Psoas muscle (tissue), 8 donors: ENCODE data around the gene ACSF2. TPM values are rescaled to one million over a fixed set of nuclear protein-coding genes. Genes with fewer than 3 reads are reported as not detected.
A peak's percentile ranks its signal among the peaks of the same experiment; 100 is the strongest.

Experiments used
- ATAC-seq, 4 donors: fragments of 200-7000 bp; cut with Tn5 transposase; one replicate each; pipeline ENCODE4 v1.9.1; 2020; ENCODE audit warnings: moderate library complexity in 3 of 4, mild to moderate bottlenecking in 2 of 4
- DNase-seq, 2 donors: peaks; one replicate each; pipeline ENCODE4 v3.0.0-alpha.2; 2020
- H3K27ac ChIP-seq: fragments of 200-600 bp; one replicate; pipeline ENCODE4 v1.8.0; 2022
- H3K27me3 ChIP-seq, 3 donors: fragments of 200-600 bp in 1 of 3; one replicate each; pipeline versions ENCODE4 v1.6.1 to v1.8.0; 2013 to 2022; ENCODE audit warnings: low read length in 2 of 3, mild to moderate bottlenecking in 2 of 3, moderate library complexity in 1 of 3; ENCODE audit not compliant: insufficient read depth in 3 of 3
- H3K36me3 ChIP-seq, 2 donors: fragments of 200-600 bp in 1 of 2; one replicate each; pipeline versions ENCODE4 v1.6.1 to v1.8.0; 2013 to 2022; ENCODE audit warnings: low read depth in 1 of 2, mild to moderate bottlenecking in 1 of 2, moderate library complexity in 1 of 2; ENCODE audit not compliant: insufficient read depth in 1 of 2
- H3K4me1 ChIP-seq: fragments of 200-600 bp; one replicate; pipeline ENCODE4 v1.8.0; 2022
- H3K4me3 ChIP-seq: fragments of 200-600 bp; one replicate; pipeline ENCODE4 v1.8.0; 2022; ENCODE audit warnings: mild to moderate bottlenecking
- H3K9me3 ChIP-seq: fragments of 200-600 bp; one replicate; pipeline ENCODE4 v1.8.0; 2022
- CTCF ChIP-seq: fragments of 200-600 bp; IDR thresholded peaks from one replicate; pipeline ENCODE4 v1.8.0; 2022; ENCODE audit warnings: antibody characterized with exemption
- WGBS, 3 donors: extraction: QIAGEN DNeasy Blood & Tissue Kit; methylation state at CpG; one replicate each; pipeline versions ENCODE4 v1.1.6 to v1.1.7; 2013; 5-methylcytosine and 5-hydroxymethylcytosine counted together
- intact Hi-C, 2 donors: fragments of 100-400 bp; cut with DNase I; formaldehyde crosslinking; loops; one replicate each; pipeline versions ENCODE4 v1.11.0 to v1.14.2; 2022
- polyA plus RNA-seq, 3 donors: library from polyadenylated mRNA; stranded (reverse); fragments of 200-250 nt; gene quantifications; one replicate each; pipeline ENCODE4 v1.2.3, GENCODE V29; 2013
- total RNA-seq, 4 donors: library from RNA; stranded (reverse); fragmentation: NEBNext Ultra II Directional in 2 of 4; extraction: Animal tissue kit (Norgen Biotek cat#: 25700) in 2 of 4; gene quantifications; one replicate each; pipeline versions ENCODE4 v1.2.1 to v1.2.4, GENCODE V29; 2021 to 2023
- donor health status: healthy with polysubstance abuse.
- donor health status: DM: no; HTN: no; CAD: no; lungs with moderate emphysema.
- donor health status: Bipolar disorder and iron deficiency.
- donor health status: healthy.
- donor health status: DM: yes; HTN: yes; CAD: no.
- donor health status: DM: no; HTN: no; CAD: no.
- donor health status: DM: no; HTN: no; CAD: no.
- donor health status: DM: yes; HTN: yes; CAD: no.

Gene ACSF2
- total and polyA plus RNA-seq, 7 donors, result 14.4 to 72.3 (median 35.5) TPM

DNA sequence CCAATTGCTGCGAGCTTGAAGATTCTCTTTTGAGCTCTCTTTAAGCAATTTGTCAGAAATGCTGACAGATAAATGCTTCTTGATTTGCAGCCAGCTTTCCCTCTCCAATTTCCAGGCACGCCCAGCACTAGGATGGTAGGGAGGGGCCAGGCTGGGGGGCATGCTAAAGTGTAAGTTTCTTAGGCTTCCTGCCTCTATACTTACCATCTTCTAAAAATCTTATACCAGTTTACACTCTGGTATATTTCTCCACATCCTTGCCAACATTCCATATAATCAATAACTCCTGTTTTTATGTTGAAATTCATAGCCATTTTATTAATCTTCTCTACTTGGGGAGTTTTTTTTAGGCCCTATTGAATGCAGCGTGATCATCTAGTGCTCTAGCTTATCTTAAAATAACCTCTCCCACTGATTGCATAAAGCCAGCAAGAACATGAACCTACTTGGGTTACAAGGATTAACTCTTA, 17.5 kb downstream of the ACSF2 start:
- intact Hi-C loops, result no loop called here
- Histone ChIP-seq H3K36me3 (no peaks in the 10 kb centered on the region), H3K9me3 (no peaks in the 10 kb centered on the region), H3K27me3 (no peaks in the 10 kb centered on the region), H3K4me3 (peak overlapping the region; percentile 53), H3K4me1 (peaks cover 38% of the 10 kb centered on the region), H3K27ac (peak overlapping the region; percentile 86)
- DNase-seq (peak in 1 of 2 donors; percentile 62), ATAC-seq (peak; percentile 82 to 91 (median 86))
- no peak for TF ChIP-seq CTCF
- WGBS, 3 donors, result 17 to 21% (median 18%) methylated on average over 3 of the region's 3 CpGs

DNA sequence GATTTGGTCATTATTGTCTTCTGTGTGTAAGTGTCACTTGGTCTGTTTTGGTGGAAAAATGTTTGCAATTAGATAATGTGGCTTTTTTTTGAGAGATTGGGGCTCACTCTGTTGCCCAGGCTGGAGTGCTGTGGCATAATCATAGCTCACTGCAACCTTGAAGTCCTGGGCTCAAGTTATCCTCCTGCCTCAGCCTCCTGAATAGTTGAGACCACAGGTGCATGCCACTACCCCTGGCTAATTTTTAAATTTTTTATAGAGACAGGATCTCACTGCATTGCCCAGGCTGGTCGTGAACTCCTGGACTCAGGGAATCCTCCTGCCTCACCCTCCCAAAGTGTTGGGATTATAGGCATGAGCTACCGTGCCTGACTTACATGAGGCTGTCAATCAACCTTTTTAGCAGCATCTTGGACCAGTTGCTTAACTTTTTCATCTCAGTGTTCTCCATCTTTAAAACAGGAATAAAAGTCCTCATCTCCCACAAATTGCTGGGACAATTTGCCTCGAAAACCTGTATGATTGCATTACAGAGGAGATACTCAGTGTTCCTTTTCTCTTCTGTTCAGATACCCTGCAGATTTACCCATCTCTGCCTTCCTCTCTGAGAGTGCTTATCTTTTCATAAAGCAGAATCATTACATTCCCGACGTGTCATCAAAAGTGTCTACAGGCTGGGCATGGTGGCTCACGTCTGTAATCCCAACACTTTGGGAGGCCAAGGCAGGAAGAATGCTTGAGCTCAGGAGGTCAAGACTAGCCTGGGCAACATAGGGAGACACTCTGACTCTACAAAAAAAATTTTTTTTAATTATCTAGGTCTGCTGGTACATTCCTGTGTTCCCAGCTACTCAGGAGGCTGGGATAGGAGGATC, 19.1 kb downstream of the ACSF2 start:
- Histone ChIP-seq H3K27ac (no peak overlapping the region), H3K9me3 (no peaks in the 10 kb centered on the region), H3K4me1 (peaks cover 39% of the 10 kb centered on the region), H3K36me3 (no peaks in the 10 kb centered on the region), H3K27me3 (no peaks in the 10 kb centered on the region), H3K4me3 (no peak overlapping the region)
- 65 to 83% (median 70%) methylated on average over 6 of the region's 6 CpGs for WGBS, 3 donors
- no peak for TF ChIP-seq CTCF
- ATAC-seq (no peak), DNase-seq (no peak)
- intact Hi-C loops, result no loop called here

DNA sequence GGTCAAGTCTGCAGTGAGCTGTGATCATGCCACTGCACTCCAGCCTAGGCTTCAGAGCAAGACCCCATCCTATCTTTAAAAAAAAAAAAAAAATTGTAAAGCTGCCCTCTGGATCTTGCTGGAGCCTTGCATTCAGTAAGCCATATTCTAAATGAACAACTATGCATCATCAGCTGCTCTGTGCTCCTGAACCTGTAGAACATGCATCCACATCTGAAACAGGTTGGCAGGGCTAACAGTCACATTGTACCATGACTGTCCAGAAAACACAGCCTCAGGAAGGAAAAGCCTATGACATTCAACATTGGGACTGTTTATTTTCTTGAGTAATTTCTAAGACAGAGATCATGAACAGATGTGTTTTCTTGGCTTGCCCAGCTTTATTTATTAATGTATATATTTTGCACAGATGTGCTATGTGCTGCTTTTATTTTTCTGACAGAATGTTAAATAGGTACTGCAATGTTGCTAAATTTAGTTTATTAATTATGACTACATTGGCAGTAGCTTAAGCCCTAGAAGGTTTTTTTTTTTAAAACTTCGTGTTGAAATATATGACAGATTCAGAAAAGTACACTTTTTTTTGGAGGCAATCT, 19.8 kb downstream of the ACSF2 start:
- no peak for TF ChIP-seq CTCF
- WGBS, 3 donors, result 14 to 24% (median 21%) methylated on average over 1 of the region's 1 CpG
- no peak for ATAC-seq
- no peaks in the 10 kb centered on the region for H3K27me3 ChIP-seq
- peaks cover 32% of the 10 kb centered on the region for H3K4me1 ChIP-seq
- no peak overlapping the region for H3K4me3 ChIP-seq
- DNase-seq, result no peak
- peak overlapping the region; percentile 30 for H3K27ac ChIP-seq
- no peaks in the 10 kb centered on the region for H3K36me3 ChIP-seq
- intact Hi-C loops, result no loop called here
- H3K9me3 ChIP-seq, result no peaks in the 10 kb centered on the region

DNA sequence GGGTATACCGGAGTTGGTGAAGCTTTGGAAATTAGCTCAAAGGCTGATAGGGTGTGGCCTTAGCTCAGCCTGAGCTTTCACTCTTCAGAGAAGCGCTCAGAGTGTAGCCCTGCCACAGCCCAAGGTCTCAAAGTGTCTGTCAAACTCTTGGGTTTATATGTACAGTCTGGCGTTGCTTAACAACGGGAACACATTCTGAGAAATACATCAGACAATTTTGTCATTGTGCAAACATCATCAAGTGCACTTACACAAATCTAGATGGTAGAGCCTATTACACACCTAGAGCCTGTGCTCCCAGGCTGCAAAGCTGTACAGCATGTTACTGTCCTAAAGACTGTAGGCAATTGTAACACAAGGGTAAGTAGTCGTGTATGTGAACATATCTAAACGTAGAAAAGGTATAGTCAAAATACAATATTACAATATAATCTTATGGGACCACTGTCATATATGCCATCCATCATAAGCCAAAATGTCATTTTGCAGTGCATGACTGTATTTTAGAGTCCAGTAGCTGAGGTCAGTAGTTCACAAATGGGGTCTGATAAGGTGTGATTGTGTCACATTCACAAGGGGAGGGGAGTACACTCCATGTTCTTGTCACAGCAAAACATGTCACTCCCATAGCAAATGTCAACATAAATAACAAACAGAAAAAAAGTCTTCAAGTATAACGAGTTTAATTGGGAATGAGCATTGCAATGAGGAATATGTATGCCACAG, 22.0 kb downstream of the ACSF2 start:
- intact Hi-C loops, result no loop called here
- DNase-seq (no peak), ATAC-seq (peak in 3 of 4 donors; percentile 8 to 30 (median 17))
- Histone ChIP-seq H3K4me1 (peaks cover 35% of the 10 kb centered on the region), H3K4me3 (no peak overlapping the region), H3K9me3 (no peaks in the 10 kb centered on the region), H3K27me3 (no peaks in the 10 kb centered on the region), H3K36me3 (no peaks in the 10 kb centered on the region), H3K27ac (no peak overlapping the region)
- WGBS, 3 donors, result 70 to 80% (median 71%) methylated on average over 7 of the region's 7 CpGs
- no peak for TF ChIP-seq CTCF
